ENCODE measurements around the gene DHRS2. TPM values are rescaled to one million over a fixed set of nuclear protein-coding genes. Genes with fewer than 3 reads are reported as not detected.

The DHRS2 gene
- 6.1 to 10.3 TPM (median 7.8 TPM) in 5 replicates for total RNA-seq (2022; extraction: Qiagen RNA extraction; ENCODE audit: low read depth)

DNA sequence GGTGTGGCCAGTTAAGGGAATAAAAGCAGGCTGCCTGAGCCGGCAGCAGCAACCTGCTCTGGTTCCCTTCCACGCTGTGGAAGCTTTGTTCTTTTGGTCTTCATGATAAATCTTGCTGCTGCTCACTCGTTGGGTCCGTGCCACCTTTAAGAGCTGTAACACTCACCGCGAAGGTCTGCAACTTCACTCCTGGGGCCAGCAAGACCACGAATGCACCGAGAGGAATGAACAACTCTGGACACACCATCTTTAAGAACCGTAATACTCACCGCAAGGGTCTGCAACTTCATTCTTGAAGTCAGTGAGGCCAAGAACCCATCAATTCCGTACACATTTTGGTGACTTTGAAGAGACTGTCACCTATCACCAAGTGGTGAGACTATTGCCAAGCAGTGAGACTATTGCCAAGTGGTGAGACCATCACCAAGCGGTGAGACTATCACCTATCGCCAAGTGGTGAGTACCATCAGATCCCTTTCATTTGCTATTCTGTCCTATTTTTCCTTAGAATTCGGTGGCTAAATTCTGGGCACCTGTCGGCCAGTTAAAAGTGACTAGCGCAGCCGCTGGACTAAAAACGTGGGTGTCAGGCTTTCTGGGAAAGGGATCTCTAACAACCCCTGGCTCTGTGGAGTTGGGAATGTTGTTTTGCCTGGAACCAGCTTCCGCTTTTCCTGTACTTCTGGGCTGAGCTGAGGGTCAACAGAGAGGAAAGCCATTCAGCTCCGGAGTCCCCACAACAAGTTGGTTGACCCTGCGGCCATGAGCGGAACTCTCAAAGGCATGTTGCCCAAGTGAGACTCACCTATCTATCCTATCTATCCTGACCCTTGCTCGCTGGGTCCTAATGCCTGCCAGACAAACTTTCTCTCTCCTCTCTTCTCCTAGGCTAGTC is at the start of gene DHRS2:
DHRS2 (plus strand) TSS at position 48 of the 895 bp plus-strand sequence. CDS start 2,501 bp downstream, outside the sequence.

Other genes starting within 250 kb of the DHRS2 start
- not detected in 5 replicates for gene MYH6, start 228.1 kb upstream of the DHRS2 start, total RNA-seq (2022; extraction: Qiagen RNA extraction; ENCODE audit: low read depth)
- gene MYH7, start 200.7 kb upstream of the DHRS2 start, total RNA-seq (2022; extraction: Qiagen RNA extraction; ENCODE audit: low read depth), result not detected in 5 replicates
- 64.5 to 68.9 TPM (median 66.7 TPM) in 5 replicates for gene NGDN, start 166.7 kb upstream of the DHRS2 start, total RNA-seq (2022; extraction: Qiagen RNA extraction; ENCODE audit: low read depth)
- 0.36 to 1.7 TPM (median 1.5 TPM) in 5 replicates for gene ZFHX2, start 84.6 kb upstream of the DHRS2 start, total RNA-seq (2022; extraction: Qiagen RNA extraction; ENCODE audit: low read depth)
- gene THTPA, start 80.1 kb upstream of the DHRS2 start, total RNA-seq (2022; extraction: Qiagen RNA extraction; ENCODE audit: low read depth), result 12.8 to 14.9 TPM (median 13.5 TPM) in 5 replicates
- gene AP1G2, start 68.6 kb upstream of the DHRS2 start, total RNA-seq (2022; extraction: Qiagen RNA extraction; ENCODE audit: low read depth), result 36.8 to 56.9 TPM (median 49.3 TPM) in 5 replicates
- 0.05 to 0.07 TPM in 2 of 5 replicates, not detected in the others for gene JPH4, start 57.6 kb upstream of the DHRS2 start, total RNA-seq (2022; extraction: Qiagen RNA extraction; ENCODE audit: low read depth)

All from A549 treated with DMSO at 1 μM for 4 hours (cell line).